Measurements from ENCODE around the gene MEIOC. TPM values are rescaled to one million over a fixed set of nuclear protein-coding genes. Genes with fewer than 3 reads are reported as not detected.

Gene MEIOC
- total RNA-seq, 1 experiment from 2014 or later, result 3.0 TPM

- H4K5ac ChIP-seq (ENCODE audit: insufficient read length, low read depth, low read length), result no peak overlapping the region
- H3K79me2 ChIP-seq (ENCODE audit: insufficient read depth, low read length), result no peaks in the 10 kb centered on the region
- no peak overlapping the region for H3K4ac ChIP-seq (ENCODE audit: low read depth, low read length)
- H2AK5ac ChIP-seq (ENCODE audit: insufficient read length, low read length), result no peak overlapping the region
- H2AFZ ChIP-seq (ENCODE audit: low read length), result no peak overlapping the region
- H3K23me2 ChIP-seq (ENCODE audit: insufficient read length, low read depth, low read length, poor library complexity, severe bottlenecking), result no peaks in the 10 kb centered on the region
- TF ChIP-seq, protein P1, sequence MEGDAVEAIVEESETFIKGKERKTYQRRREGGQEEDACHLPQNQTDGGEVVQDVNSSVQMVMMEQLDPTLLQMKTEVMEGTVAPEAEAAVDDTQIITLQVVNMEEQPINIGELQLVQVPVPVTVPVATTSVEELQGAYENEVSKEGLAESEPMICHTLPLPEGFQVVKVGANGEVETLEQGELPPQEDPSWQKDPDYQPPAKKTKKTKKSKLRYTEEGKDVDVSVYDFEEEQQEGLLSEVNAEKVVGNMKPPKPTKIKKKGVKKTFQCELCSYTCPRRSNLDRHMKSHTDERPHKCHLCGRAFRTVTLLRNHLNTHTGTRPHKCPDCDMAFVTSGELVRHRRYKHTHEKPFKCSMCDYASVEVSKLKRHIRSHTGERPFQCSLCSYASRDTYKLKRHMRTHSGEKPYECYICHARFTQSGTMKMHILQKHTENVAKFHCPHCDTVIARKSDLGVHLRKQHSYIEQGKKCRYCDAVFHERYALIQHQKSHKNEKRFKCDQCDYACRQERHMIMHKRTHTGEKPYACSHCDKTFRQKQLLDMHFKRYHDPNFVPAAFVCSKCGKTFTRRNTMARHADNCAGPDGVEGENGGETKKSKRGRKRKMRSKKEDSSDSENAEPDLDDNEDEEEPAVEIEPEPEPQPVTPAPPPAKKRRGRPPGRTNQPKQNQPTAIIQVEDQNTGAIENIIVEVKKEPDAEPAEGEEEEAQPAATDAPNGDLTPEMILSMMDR (conservative IDR thresholded peaks at IDR 0.05), result no peak
- no peak overlapping the region for H3K4me3 Mint-ChIP-seq
- no peak overlapping the region for H3K56ac ChIP-seq (ENCODE audit: insufficient read length, low read depth, low read length)
- H3K27ac Mint-ChIP-seq, result no peak overlapping the region
- no peaks in the 10 kb centered on the region for H3K9me3 Mint-ChIP-seq
- H3T11ph ChIP-seq (ENCODE audit: low read length), result no peak overlapping the region
- no peak overlapping the region for H2BK15ac ChIP-seq (ENCODE audit: low read depth, low read length)
- no peak overlapping the region for H2BK20ac ChIP-seq (ENCODE audit: low read depth, low read length, poor library complexity, severe bottlenecking)
- H3K23ac ChIP-seq (ENCODE audit: insufficient read length, low read depth, low read length), result no peak overlapping the region
- H2BK120ac ChIP-seq (ENCODE audit: low read depth, low read length, poor library complexity, severe bottlenecking), result no peak overlapping the region
- H4K91ac ChIP-seq (ENCODE audit: insufficient read length, low read depth, low read length), result no peak overlapping the region
- H4K8ac ChIP-seq (replicated peaks; ENCODE audit: insufficient read length, low read depth, low read length), result no peak overlapping the region
- no peaks in the 10 kb centered on the region for H3K27me3 ChIP-seq (ENCODE audit: insufficient read depth, low read length)
- H3K27me3 Mint-ChIP-seq (ENCODE audit: low read depth), result peaks cover 20% of the 10 kb centered on the region
- no peaks in the 10 kb centered on the region for H3K9me3 ChIP-seq (ENCODE audit: control insufficient read depth, low read depth, low read length)
- no peak overlapping the region for H3K18ac ChIP-seq (ENCODE audit: insufficient read length, low read depth, low read length)
- H2BK5ac ChIP-seq (ENCODE audit: insufficient read length, low read length), result no peak overlapping the region
- no peaks in the 10 kb centered on the region for H4K20me1 ChIP-seq (ENCODE audit: control insufficient read depth, insufficient read depth, insufficient read length)
- H3K9ac ChIP-seq (ENCODE audit: extremely low read depth, insufficient read length, low read length), result no peak overlapping the region
- no peaks in the 10 kb centered on the region for H3K4me1 Mint-ChIP-seq
- H3K79me1 ChIP-seq (ENCODE audit: insufficient read depth, low read depth, low read length, poor library complexity, severe bottlenecking), result no peaks in the 10 kb centered on the region
- no peaks in the 10 kb centered on the region for H3K4me1 ChIP-seq (ENCODE audit: insufficient read depth, low read length)
- no peak overlapping the region for H3K14ac ChIP-seq (ENCODE audit: insufficient read depth, low read length)
- H3K27ac ChIP-seq (ENCODE audit: insufficient read length, low read depth, low read length), result no peak overlapping the region
- H3K4me2 ChIP-seq (ENCODE audit: insufficient read depth, insufficient read length, low read length), result no peak overlapping the region
- no peak for DNase-seq
- H3K36me3 Mint-ChIP-seq (ENCODE audit: insufficient read depth in 1 of 3, low read depth in 3 of 3), result no peaks in the 10 kb centered on the region
- WGBS (ENCODE audit: extremely low coverage, insufficient read length, low lambda C conversion rate), result no CpG with 5 or more reads among the region's 7 CpGs
- H2BK12ac ChIP-seq (ENCODE audit: insufficient read length, low read depth, low read length), result no peak overlapping the region
Observed at GRCh38 chr17:44642834-44643233, 13.4 kb upstream of the MEIOC start.

Data from H9 (cell line).